Suppressor macrophage treated with lipopolysaccharide for 4 hours (primary cell): ENCODE data around the gene DDX1.

Source experiments
- DNase-seq: peaks from one replicate; pipeline ENCODE4 v3.0.0-alpha.2; 2020

The DDX1 gene

GRCh38 chr2:15647622-15648590, 56.2 kb downstream of the DDX1 start:
- DNase-seq: no peak

- DNase-seq: no peak
Observed at GRCh38 chr2:15648593-15649525, 57.2 kb downstream of the DDX1 start.

GRCh38 chr2:15649561-15650255, 58.0 kb downstream of the DDX1 start:
- DNase-seq: no peak

DNA sequence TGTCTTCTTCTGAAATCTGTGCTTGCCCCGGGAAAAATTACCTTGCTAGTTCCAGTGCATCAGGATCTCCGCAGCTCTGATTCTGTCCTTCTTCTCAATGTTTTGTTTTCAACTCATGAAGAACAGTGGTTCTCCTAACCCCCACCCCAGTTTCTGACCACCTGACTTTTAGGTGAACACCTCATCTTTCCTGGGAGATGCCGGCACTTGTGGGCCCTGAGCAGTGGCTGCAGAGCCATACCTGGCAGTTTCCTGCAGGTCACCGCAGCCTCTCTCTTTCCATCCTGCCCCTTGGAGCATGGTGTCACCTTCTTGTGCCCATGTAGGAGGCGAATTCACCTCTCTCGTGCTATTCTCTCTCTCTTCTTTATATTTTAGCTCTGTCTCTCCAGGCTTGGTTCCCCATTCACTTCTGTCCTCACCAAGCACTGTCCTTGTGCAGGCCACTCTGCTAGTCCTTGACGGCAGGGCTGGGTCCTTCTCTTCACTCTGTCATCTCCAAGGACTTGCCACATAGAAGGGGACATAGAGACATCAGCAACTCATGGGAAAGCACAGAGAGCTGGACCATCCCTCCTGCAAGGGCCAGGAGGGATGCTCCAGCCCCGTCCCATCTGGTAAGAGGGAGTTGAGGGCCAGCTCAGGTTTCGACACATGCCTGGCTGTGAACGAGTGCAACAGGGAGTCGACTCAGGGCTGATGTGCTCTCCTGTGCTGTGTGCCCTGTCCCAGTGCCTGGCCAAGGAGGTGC, 59.1 kb downstream of the DDX1 start:
- DNase-seq: no peak

DNA sequence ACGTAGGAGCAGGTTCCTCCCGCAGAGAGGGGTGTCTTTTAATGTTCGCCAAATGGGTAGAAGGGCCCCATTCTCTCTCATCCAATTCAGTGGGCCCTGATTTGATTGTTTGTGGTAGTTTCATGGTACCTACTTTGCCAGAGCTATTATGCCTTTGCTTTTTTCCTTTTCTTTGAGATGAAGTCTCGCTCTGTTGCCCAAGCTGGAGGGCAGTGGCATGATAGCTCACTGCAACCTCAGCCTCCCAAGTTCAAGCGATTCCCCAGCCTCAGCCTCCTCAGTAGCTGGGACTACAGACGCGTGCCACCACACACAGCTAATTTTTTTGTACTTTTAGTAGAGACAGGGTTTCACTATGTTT, 59.7 kb downstream of the DDX1 start:
- no peak for DNase-seq

DNA sequence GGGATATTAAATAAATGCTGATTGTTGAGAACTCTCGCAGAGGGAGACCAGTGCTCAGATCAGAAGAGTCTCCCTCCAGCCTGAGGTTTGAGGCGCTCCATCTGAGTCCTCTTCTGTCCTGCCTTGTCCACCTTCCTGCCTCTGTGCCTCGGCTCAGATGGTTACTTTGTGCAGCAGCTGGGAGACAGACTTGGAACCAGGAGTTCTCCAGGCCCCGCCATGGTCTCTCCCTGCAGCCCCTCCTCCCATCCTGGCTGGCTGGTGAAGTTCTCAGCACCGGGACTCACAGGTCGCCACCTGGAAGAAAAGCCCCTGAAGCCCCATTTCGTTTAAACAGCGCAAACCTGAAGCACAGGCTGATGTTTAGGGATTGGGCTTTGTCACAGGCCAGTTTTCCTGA, 60.6 kb downstream of the DDX1 start:
- DNase-seq: no peak

GRCh38 chr2:15652801-15653200, 61.1 kb downstream of the DDX1 start:
- DNase-seq: no peak

- DNase-seq: no peak
Observed at GRCh38 chr2:15653806-15654726, 62.4 kb downstream of the DDX1 start.

DNA sequence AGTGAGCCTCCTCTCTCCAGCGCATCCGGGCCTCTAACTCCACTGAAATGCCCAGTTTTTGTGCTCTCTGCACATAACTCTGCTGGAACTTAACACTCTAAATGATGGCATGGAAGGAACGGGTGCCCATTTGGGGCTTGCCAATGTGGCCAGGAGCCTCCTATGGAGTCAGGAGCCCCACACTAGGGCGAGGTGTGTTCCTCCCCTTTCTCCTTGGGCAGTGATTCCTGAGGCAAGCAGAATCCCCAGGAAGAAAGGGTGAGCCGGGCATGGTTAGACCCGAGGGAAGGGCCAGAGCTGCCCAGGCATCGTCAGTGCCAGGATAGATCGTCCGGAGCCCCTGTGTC, 63.0 kb downstream of the DDX1 start:
- DNase-seq: no peak

DNA sequence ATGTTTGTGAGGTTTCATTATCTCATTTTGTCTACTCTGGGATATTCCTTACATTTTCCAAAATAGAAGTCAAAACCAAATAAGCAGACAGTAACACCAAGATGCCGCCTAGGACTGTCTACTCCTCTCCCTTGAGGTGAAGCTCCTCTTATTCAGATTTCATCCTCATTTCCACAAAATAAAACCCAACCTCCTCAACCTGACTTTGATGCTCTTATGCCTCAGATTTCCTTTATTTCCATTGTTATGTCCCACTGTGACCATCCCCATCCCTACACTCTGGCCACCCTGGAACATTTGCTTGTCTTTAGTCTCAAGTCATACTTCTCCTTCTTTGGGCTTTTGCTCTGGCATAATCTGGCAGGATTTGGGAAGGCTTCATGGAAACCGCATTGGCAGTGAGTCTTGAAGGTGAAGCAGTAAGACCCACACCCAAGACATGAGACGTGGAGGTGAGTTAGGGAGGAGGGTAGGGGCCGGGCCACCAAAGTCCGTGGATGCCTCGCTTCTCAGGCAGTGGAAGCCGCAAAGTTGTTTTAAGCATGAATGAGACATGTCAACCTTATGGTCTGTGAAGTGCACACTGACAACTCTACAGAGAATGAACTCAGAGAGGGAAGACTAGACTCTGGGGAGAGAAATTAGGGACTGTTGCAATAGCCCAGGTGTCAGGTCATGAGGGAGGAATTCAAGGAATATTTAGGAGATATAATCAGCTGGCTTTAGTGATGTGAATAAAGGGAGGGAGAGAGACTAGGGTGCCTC, 63.6 kb downstream of the DDX1 start:
- DNase-seq: no peak

DNA sequence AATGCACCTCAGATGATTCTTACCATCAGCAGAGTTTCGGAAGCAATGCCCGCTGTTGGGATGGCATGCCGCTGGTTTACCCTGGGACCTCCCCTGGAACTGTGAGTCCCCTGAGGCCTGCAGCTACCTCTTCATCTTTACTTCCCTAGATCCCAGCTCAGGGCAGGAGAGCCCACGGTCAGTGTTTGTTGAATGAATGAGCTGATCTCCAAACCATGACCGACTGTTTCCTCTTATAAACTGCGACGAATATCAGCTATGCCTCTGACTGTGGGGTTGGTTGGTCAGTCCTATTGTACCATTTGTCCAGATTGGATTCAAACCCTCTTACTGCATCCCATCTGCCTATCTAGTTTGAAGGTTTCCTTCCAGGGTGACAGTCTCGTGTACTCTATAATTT, 64.4 kb downstream of the DDX1 start:
- no peak for DNase-seq

DNA sequence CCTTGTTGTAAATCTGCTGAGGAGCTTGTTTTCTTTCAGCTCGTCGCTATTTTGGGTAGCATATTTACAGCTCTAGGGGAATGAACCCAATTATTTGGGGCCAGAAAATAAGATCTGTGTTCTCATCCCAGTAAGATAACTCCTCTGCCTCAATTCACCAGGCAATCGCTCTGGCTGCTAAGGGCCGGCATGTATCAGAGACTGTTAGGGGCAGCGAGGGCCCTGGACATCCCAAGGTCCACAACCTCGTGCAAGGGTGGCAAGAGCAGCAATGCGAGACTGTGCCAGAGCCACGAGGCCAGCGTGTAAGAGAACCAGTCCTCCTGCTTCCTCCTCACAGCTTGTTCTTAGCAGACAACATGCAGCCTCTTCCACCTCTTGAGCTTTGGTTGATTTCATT, 66.1 kb downstream of the DDX1 start:
- DNase-seq: no peak

DNA sequence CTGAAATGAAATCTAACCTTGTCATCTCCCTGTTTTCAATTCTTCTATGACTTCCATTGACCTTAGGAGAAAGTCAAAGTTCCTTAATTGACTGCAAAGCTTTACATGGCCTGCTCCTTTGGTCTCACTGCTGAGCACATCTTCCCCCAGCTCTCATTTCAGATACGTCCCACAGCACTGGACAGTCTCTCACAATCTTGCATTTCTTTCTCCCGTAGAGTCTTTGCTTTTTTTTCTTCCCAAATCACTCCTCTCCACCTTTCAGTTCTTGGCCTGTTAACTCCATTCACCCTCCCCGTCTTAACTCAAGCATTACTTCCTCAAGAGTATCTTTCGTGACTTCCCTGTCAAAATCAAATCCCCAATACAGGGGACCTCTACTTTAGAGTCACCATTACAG, 67.2 kb downstream of the DDX1 start:
- no peak for DNase-seq

DNA sequence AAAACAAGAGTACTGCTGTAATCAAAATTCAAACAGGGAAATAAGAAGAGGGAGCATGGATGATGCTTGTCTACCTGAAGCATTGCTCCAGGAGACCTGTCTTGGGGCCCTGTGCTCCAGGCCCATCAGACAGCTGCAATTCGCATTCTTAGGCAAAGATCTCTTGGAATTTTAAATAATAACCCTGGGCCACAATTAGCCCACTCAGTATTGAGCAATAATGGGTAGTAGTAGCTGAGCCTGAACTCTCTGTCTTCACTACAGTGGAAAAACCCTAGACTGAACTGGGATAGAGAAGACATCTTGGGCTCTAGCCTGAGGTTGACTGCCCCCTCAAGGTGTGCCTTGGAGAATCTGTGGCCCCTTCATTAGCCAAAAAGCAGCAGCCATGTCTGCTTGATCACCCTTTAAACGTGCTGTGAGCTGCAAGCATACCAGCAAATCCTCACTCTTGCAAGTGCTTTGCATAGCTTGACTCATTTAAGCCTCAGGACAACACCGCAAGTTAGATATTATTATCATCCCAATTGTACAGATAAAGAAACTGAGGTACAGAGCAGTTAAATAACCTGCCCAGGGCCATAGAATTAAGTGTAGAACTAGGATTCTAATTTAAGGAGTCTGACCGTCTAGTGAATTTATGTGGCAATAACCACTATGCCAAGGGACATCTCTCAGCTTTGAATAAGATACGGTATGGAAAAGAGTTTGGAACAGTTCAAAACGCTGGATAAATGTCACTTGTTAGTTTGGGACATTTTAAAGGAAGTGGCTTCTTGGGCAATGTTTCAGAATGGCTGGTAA, 69.0 kb downstream of the DDX1 start:
- no peak for DNase-seq

DNA sequence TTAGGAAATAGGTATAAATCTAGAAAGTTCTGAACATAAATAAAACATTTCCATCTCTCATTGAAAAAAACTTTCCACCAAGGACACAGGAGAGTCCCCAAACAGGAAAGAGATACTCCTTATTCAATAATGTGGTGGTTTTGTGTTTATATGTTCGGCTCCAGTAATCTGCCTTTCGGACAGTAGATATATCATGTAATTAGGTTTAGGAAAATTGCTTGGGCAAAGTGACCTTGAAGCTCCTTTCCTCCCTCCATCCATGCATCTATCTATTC, 69.6 kb downstream of the DDX1 start:
- no peak for DNase-seq

GRCh38 chr2:15662026-15662425, 70.4 kb downstream of the DDX1 start:
- DNase-seq: no peak

DNA sequence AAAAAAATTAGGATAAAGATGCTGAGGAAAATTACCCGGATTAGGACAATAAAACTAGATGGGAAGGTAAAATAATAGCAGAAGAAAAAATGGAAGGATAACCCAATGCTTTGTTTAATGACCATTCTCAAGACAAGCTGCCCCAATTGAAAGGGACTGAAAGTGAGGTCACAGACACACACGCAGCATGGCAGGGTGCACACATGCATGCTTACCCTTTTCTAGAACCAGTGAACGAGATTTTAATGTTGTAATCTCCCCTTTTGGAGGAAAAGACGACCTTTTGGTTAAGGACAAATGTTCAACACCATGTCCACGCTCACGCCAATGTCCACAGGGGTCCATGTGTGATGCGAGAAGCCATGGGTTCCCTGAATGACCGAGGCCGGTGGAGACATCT, 70.9 kb downstream of the DDX1 start:
- no peak for DNase-seq

- DNase-seq: no peak
Observed at GRCh38 chr2:15663802-15664201, 72.1 kb downstream of the DDX1 start.

- DNase-seq: no peak
Observed at GRCh38 chr2:15664273-15665066, 72.8 kb downstream of the DDX1 start.
